Left kidney (tissue), 2 donors: ENCODE results near the gene OSBPL3. TPM values are rescaled to one million over a fixed set of nuclear protein-coding genes. Genes with fewer than 3 reads are reported as not detected.

Experiments used
- DNase-seq: peaks from one replicate; pipeline ENCODE4 v3.0.0-alpha.2; 2013
- polyA plus RNA-seq: library from polyadenylated mRNA; unstranded; fragments of 120-200 nt; gene quantifications from one replicate; pipeline ENCODE4 v1.2.1, GENCODE V29; 2013; ENCODE audit not compliant: insufficient read length

OSBPL3 gene
- polyA plus RNA-seq, 1 donor: 27.6 TPM

DNA sequence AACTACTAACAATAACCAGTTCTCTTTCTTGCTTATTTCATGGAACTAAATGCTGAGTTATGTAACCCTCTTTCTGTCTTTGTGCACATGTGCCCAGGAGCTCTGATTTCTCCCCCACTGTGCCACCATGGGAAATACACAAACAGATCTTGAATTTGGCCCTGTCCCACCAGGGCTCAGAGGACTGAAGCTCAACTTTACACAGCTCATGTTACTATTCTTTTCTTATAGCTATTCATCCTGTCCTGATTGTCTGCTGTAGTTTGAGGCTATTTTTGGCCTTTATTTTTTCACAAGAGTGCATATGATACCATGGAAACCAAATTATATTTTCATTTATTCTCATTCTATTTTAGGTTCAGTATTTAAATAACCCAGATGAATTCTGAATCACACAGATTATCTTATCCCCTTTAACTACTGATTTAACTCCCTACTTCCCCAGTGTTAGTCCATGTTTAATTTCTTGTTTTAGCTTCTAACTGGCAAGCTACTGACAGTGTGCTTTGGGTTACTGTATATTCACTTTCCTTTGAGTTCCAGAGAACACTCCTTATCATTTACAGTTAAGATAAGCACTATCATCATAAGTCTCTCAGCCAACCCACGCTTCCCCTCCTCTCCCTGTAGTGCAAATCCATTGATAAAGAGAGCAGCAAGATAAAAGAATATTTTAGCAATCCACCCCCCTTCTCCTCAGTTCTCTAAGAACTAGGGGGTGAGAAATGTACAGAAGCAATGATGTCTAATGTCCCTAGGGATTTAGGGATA, 150.9 kb downstream of the OSBPL3 start:
- no peak for DNase-seq

DNA sequence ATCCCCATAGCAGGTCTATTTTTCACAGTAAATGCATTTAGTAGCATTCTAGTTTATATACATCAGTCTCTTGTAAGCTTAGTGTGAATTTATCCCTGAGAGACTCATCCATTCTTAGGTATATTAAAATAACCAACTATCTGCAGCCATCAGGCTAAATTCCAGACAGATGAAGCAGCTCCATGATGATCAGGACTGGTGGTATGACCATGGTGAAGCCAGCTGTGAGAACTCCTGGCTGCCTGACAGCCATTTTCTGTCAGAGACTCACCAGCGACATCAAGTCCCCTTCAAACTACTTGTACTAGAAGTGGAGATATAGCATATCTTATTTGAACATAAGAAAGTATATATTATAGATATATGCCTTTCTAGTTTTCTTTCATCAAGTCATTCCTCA, 152.4 kb downstream of the OSBPL3 start:
- no peak for DNase-seq

DNA sequence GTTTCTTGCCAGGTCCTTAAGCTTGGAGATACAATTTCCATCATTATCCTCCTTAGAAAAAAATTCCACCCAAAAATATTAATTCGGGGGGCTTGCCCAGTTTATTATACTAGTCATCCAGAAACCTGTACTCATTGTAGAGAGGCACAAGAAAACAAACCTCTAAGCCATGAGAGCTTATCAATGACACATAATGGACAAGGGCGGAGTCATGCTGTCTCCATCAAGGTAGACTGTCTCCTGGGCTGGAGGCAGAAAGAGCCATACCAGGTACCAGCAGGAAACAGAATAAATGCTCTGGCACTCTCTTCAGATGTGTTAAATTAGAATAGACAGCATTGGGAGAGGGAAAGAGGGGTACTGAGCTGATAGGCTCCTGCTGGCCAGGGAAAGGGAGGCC, 153.0 kb downstream of the OSBPL3 start:
- no peak for DNase-seq

DNA sequence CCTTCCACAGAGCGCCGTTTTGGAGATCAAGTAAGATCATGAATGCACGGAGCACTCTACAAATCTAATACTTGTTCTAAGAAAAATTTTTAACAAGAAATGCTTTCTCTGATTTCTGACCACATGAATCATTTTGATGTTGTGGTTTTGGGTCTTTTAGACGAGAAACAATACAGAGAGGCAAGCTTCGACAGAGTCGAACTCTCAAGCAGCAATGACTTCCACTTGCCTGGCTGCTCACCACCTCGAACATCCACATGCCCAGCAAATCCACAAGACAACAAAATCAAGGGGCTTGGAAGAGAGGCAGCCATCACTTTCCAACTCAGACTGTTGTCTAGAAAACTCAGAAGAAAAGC, 153.3 kb downstream of the OSBPL3 start:
- no peak for DNase-seq

DNA sequence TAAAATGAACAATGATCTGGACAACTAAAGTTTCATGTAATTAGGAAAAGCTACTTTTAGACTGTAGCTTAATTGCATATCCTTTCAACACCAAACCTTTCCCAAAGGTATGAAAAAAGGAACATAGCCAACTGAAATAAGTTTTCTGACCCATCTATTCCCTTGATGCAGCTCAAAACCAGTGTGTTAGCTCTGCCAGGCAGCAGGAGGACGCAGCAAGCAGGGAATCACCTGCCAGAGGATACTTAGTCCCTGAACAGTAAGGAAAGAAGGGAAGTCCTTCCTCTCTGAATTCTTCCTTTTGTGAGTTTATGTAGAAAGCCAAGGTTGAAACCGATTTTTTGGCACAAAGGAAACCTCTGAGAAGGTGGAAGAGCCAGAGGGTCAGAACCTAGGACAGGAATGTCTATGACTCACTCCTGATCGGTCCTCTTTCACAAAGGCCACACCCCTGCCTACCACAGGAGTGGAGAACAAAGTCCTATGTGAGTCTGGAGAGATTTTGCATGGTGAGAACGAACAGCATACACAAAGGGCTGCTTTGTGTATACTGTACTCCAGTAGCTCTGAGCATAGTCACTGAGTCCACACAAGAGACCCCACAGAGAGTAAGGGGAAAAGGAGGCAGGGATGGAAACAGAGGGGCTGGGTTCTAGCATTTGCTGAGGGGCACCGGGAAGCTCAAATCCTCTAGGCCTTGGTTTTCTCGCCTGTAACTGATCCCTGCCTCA, 153.9 kb downstream of the OSBPL3 start:
- no peak for DNase-seq

DNA sequence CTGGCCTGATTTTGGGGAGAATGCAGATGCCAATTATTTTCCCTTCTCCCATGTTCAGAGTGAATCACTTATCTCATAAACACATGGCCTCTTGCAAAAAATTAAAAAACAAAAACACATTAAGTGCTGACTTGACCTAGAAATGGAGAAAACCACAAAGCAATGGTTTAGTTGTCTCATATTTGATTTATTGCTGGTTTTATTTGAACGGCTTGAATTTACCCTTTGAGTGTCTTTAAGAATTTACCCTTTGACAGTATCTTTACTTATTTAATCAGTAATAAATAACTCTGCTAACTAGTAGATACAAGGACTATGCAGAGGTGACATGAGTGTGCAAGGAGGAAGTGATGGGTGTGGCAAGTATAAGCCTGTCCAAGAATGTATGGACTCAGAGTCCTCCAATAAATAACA, 154.6 kb downstream of the OSBPL3 start:
- no peak for DNase-seq

DNA sequence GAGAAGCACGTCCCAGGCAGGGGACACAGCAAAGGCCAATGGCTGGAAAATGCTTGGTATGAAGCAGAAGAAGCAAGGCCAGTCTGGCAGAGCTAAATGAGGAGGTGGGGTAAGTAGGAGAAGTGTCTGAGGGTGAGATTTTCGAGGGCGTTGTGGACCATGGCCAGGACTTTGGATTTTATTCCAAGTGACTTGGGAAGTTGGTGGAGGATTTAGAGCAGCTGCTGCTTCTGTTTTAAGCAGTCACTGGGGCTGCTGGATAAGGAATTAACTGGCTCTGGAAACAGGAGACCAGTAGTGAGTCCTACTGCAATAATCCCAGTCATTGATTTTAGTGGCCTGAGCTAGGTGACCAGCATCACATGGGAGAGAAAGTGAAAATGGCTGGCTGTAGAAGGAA, 155.1 kb downstream of the OSBPL3 start:
- DNase-seq: no peak

DNA sequence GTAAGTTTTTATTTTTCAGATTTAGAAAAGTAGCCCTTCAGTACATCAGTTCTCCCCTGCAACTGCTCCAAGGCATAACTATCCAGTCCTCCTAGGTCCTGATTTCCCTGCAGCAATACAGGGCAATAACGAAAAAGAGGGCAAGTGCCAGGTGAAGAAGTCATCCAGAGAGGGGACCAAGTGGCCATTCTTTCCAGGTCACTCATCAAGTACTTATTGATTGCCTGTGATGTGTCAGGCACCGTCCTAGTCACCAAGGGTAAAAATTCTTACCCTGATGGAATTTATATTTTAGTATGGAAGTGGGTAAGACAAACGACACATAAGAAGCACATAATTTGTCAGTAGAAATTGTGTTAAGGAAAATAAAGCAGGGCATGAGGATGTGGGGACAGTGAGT, 155.6 kb downstream of the OSBPL3 start:
- no peak for DNase-seq

DNA sequence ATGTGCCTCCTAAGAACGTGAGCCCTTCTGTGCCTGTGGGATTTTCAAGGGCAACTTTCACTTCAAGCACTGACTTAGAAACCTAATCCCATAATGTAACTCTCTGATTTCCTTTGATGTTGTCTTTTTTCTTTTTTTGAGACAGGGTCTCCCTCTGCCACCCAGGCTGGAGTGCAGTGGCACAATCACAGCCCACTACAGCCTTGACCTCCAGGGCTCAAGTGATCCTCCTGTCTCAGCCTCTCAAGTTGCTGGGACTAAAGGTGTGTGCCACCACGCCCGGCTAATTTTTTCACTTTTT, 158.3 kb downstream of the OSBPL3 start:
- no peak for DNase-seq

DNA sequence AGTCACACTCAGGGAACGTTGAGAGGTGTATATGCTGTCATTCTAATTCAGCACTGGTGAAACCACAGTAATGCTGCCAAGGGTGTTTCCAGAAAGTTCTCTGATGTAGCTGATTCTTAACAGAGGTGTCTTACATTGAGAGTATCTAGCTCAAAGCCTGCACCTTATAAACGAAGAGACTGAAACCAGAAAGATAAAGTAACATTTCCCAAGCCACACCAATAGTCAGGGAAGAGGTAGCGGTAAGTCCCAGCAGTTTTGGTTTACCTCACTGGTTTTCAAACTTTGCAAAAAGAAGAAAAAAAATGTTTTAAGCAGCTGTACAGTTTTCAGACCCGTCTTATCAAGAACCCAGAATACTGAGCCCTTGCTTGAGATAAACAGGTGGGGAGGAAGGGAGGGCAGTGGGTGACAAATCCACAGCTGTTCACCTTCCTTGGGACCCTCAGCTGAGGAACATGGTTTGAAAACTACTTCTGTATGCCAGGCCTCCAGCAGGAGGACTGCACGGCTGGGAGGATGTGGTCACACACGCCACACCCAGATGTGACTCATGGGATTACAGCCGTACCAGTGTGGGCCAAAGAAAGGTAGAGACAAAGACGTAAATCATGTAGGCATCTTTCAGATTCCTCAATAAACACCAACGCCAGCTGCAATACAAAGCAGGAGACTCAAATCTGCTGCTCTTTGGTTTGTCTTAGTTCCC, 158.8 kb downstream of the OSBPL3 start:
- DNase-seq: no peak

DNA sequence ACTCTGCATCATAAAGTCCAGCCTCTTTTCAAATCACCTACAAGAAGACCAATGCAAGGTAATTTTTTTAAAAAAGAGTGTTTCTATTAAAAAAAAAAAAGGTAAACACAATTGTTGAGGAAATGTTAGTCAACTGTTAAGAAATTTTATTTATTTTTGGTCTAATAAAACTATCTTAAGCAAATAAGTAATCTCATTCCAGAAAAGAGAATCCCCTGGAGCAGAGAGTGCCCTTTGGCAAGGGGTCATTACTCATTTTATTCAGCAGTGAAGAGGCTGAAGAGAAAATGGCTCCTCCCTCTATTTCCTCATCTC, 159.3 kb downstream of the OSBPL3 start:
- no peak for DNase-seq

DNA sequence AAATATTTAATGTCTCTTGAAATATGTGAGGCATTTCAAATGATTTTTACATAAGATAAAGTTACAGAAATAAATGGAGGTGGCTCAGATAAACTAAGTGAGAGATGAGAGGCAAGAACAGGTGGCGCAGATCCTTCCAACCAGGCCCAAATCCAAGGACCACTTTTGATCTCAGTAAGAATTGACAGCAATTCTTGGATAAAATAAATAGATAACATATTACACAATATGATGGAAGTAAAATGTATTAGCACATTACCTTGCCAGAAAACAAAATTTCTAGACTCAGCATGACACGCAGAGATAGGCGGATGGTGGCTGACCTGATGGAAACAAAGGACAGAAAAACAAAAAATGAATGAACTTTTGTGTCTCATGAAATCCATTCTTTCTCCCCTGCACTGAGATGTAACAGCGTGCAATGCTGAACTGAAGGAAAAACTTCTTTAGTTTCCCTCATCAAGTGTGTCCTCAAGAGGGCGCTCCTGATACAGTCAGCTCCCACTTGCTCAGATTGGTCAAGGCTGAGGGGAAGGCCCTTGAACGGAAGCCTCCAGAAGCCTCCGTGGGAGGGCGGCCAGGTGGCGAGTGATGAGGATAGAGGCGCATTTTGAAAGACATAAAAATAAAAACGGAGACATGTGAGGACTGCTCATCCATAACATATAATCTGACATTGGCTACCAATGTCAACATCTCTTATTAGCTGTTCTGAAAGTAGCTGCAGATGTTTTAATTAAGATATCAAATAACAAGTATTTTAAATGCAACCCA, 159.9 kb downstream of the OSBPL3 start:
- peak; percentile 88 for DNase-seq

DNA sequence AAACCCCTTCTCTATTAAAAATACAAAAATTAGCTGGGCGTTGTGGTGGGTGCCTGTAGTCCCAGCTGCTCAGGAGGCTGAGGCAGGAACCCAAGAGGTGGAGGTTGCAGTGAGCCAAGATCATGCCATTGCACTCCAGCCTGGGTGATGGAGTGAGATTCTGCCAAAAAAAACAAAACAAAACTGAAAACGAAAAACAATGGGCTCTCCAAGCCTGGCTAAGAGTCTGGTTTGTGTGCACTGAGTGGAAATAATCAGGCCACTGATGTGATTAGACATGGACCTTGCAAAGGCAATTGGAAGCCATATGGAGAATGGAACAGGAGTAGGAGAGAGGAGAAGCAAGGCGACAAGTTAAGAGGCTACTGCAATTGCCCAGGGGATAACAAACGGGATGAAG, 162.6 kb downstream of the OSBPL3 start:
- no peak for DNase-seq

DNA sequence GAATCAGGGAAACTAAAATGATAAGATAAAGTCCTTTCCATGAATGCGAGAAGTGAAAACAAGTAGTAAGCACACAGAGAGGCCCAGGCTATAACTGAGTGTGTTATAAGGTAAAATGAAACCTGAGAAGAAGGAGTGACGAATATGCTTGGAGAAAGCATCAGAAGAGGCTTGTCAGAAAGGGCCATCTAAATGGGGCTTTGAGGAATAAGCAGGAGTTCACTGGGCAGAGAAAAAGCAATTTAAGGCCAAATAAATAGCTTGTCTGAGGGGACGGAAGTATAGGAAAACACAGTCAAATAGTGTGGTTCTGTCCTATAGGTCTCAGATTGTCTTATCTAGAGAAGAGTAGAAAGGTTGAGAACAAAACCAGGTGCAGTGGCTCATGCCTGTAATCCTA, 163.1 kb downstream of the OSBPL3 start:
- DNase-seq: no peak

DNA sequence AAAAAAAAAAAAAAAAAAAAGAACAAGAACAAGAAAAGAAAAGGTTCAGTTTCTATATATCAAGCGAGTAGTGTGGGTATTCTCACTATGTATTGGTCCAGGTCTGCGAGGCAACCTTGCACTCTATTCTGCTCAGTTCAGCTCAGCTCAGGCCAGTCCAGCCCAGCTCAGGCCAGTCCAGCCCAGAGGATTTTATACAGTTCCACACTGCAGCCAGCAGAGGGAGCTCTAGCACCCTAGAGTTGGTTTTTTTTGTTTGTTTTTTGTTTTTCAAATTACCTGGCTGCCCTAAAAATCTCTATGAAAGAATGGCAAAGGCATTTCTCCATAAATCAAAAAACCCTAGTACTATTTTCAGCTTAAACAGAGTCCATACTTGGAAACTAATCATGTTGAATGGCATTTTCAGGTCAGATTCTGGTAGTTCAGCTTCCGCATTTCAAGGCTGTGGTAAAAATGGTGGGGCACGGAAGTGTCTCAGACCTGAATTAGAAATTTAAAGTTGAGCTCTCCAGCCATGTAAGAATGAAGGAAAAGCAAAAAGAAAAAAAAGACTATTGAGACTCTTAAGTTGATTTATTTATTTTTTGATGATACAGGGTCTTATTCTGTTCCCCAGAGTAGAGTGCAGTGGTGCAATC, 167.6 kb downstream of the OSBPL3 start:
- peak; percentile 62 for DNase-seq

DNA sequence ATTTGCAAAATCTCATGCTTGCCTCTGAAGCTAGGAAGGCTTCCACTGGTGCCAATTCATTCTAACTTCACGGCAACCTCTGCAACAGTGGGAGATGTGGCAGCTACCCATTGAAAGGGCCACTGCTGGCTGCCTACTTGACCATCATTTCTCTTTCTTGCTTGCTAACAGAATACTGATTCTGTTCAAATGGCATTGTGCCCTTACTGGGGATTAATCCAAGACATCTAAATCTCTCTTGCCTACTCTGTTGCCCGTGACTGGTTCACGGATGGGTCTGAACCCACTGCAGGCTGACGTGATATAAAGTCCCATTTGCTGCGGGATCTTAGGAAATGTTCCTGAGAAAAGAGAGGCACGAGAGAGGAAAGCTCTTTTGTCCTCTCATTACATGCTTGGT, 171.5 kb downstream of the OSBPL3 start:
- no peak for DNase-seq

DNA sequence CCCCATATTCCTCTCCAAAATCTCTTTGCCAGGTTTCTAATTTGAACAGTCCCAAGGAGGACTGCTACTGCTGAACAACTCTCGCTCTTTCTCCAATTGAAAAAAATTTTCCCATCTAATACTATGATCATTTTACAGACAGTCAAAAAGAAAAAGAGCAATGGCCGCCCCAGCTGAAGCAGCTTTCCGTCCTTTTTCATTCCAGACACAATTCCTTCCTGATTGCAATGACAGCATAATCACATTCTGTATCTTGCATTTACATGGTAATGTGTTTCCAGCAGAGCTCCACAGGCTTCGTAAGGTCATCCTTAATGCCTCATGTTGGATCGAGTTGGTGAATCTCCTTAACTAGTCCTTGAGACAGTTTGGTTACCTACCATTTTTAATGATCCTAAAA, 177.7 kb downstream of the OSBPL3 start:
- DNase-seq: no peak

DNA sequence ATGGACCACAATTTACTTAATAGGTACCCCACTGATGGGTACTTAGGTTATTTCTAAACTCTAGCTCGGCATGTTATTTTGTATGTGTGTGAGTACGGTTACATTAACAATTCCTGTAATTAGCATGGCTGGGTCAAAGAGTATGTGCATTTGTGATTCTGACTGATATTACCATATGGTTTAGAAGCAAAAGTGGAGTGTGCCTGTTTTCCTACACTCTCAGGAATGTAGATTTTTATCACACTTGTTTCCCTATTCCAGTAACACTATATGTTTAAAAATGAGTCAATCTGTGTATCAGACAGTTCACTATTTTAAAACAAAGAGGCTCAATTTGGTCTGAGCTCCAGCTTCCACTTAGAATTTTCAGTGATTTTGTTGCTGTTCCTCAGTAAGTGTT, 178.1 kb downstream of the OSBPL3 start:
- no peak for DNase-seq

DNA sequence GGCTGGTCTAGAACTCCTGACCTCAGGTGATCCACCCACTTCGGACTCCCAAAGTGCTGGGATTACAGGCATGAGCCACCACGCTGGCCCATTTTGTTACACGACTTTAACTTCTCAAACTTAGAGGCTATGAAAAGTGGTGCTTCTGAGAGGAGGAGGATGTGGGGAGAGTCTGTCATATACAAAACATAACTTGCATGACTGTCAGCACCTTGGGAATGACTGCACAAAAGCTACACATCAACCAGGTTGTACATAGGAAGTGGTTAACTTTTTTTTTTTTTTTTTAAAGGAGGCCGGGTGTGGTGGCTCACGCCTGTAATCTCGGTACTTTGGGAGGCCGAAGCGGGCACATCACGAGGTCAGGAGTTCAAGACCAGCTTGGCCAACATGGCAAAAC, 179.3 kb downstream of the OSBPL3 start:
- no peak for DNase-seq

DNA sequence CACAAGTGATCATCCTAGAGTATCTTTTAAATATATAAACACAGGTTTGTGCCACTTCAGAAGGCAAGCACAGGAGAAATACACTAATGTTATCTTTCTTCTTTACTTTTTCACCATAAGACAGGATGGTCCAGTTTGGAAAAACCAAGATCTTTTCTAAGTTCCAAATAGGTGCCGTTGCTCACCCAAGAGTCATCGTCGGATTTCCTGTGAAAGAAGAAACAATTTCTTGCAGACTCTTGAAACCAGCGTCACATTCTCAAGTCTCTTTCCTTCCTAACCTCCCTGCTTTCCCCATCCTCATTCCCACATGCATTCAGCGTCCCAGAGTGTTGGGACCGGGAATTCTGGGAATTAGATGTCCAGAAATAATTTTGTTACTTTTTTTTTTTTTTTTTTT, 179.9 kb downstream of the OSBPL3 start:
- DNase-seq: no peak

DNA sequence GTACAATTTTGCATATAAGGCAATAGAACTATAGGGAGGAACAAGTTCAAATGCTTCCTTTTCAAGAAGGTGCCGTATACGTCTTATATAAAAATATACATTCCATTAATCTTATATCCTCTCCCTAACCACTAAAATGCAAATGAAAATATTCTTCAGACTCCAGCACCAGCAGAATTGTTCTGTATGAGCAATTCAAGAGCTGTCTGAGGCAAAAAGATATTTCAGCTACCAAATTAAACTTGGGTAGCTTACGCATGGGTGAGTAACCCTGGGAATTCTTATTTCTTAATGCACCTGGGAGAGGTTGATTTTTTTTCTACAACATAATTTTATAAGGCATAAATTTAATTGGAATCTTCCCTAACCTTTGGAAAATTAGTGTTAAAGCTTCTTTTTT, 180.5 kb downstream of the OSBPL3 start:
- no peak for DNase-seq

DNA sequence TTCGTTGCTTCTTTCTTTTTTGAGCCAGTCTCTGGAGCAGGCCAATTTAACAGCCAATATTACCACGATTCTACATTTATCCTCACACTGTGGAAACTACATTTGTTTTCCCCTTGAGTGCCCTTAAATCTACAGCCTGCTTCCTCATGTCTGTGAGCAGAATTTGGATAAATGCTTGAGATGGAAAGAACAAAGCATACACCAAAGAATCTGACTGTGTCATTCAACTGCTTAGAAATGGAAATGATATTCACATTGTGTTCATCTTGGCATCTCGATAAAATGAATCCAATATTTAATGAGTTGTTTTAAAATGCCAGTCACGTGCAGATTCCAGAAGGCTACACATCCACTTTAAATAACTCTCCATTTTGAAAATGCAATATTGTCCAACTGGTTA, 181.7 kb downstream of the OSBPL3 start:
- no peak for DNase-seq

DNA sequence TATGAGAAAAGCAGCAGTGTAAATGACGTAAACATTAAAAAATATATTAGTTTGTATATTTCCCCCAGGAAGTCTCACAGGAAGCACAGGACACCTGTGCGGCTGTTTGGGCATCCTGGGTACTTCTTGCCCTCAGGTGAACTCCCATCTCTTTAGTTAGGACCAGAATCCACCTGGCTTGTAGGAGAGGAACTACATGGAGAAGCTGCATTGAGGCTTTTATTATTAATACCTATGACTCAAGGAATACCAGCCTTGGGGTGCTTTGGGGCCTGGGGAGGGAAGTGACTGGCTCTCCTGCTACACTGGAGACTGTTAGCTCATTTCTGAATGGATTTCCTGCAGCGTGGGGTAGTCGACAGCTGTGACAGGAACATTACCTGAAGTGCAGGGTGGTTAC, 182.7 kb downstream of the OSBPL3 start:
- DNase-seq: no peak
